ENCODE data around the gene ONECUT2.
"Not testable (repeated sequence)": the region's sequence is repeated elsewhere in the genome, so short reads cannot be mapped to it uniquely, and the experiment has no call there.

ONECUT2 gene

GRCh38 chr18:57434536-57435494, at the start of gene ONECUT2:
TSS of gene ONECUT2 (plus strand) at chr18:57435374. CDS start at chr18:57435717, 343 bp downstream.
- DNase-seq, result peak; percentile 67 to 81

- no peak for DNase-seq
Measured at GRCh38 chr18:57389271-57389670, 45.9 kb upstream of the ONECUT2 start.

- DNase-seq, result no peak
Measured at GRCh38 chr18:57390044-57390443, 45.1 kb upstream of the ONECUT2 start.

DNA sequence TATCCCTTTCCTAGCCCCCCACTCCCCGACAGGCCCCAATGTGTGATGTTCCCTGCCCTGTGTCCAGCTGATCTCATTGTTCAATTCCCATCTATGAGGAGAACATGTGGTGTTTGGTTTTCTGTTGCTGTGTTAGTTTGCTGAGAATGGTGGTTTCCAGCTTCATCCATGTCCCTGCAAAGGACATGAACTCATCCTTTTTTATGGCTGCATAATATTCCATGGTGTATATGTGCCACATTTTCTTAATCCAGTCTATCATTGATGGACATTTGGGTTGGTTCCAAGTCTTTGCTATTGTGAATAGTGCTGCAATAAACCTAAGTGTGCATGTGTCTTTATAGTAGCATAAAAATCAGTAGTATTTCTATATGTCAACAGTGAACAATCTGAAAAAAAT, 40.4 kb upstream of the ONECUT2 start:
- not testable (repeated sequence) for DNase-seq

DNA sequence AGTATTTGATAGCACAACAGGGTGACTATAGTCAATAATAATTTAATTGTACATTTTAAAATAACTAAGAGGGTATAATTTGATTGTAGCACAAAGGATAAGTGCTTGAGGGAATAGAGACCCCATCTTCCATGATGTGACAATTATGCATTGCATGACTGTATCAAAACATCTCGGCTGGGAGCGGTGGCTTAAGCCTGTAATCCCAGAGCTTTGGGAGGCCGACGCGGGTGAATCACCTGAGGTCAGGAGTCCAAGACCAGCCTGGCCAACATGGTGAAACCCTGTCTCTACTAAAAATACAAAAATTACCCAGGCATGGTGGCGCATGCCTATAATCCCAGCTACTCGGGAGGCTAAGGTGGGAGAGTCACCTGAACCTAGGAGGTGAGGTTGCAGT, 38.3 kb upstream of the ONECUT2 start:
- not testable (repeated sequence) for DNase-seq

DNA sequence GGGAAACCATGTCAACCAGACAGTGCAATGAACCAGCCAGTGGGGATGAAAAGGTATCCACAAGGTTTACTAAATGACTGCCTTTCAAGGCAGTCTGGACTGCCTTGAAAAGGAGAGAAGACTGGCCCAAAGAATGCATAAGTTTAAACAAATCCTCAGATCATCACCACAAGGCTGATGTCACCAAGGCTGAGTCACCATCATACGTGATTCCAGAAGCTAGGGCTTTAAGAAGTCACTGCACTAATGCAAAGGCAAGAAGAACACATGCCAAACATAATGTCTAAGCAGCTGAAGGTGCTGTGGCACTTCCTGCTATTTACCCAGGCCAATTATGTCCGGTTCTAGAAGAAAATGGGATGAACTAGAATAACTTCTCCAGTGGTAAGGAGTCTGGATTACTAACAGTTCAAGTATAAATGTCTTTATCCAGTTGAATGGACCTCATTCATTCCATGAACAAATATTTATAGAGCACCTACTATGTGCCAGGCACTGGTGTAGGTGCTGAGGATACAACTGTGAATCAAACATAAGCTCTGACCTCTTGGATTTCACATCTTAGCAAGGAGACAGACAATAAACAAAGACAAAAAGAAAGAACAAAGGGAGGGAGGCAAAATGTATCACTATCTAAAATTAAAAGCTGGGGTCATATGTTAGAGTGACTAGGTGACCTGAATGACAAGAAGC, 37.6 kb upstream of the ONECUT2 start:
- DNase-seq, result no peak

DNA sequence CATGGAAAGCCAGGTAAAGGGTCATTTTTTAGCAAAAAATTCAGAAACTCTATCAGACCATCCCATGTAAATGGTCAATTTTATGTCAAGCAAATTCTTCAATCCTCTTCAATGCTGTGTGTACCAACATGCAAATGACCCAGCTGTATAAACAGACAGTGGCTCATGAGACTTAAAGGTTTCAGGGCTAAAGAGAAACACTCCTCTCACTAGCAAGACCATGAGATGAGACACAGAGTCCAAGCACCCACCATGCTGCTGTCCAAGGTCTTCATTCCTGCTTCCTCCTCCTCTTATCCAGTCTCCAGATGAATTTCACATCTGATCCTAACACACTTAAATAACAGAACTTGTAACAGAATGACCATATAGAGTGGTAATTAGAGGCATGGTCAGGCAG, 30.8 kb upstream of the ONECUT2 start:
- no peak for DNase-seq

DNA sequence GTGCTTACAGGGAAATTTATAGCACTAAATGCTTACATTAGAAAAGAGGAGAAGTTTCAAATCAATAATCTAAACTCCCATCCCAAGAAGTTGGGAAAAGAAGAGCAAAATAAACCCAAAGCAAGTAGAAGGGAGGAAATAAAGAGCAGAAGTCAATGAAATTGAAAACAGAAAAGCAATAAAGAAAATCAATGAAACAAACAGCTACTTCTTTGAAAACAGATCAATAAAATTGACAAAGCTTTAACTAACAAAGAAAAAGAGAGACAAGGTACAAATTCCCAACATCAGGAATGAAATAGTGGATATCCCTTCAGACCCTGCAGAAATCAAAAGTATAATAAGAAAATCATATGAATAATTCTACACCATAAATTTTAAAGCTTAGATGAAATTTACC, 25.5 kb upstream of the ONECUT2 start:
- no peak for DNase-seq

GRCh38 chr18:57410749-57411148, 24.4 kb upstream of the ONECUT2 start:
- DNase-seq, result no peak

GRCh38 chr18:57416542-57416941, 18.6 kb upstream of the ONECUT2 start:
- no peak for DNase-seq

GRCh38 chr18:57422313-57422872, 12.8 kb upstream of the ONECUT2 start:
- no peak for DNase-seq

DNA sequence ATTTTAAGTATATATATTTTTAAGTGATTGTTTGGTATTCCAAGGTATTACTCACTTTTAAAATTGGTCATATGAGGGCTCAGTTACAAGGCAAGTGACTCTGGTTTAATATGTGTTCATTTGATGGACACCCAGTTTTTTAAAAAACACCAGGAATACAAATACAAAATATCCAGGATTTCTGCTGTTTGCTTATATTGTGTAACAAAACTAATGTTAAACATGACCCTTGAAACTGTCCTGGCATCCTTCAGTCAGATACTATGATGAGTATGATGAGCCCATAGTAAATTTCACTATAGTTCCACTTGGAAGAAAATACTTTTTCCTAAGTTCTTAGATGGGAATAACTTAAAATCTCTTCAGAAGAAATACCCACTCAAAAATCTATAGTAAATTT, 11.4 kb upstream of the ONECUT2 start:
- no peak for DNase-seq

- DNase-seq, result no peak
Measured at GRCh38 chr18:57425096-57425495, 10.1 kb upstream of the ONECUT2 start.

GRCh38 chr18:57426187-57426586, 9.0 kb upstream of the ONECUT2 start:
- no peak for DNase-seq

- DNase-seq, result no peak
Measured at GRCh38 chr18:57427429-57428201, 7.6 kb upstream of the ONECUT2 start.

- no peak for DNase-seq
Measured at GRCh38 chr18:57428221-57429150, 6.7 kb upstream of the ONECUT2 start.

- no peak for DNase-seq
Measured at GRCh38 chr18:57429167-57430078, 5.8 kb upstream of the ONECUT2 start.

DNA sequence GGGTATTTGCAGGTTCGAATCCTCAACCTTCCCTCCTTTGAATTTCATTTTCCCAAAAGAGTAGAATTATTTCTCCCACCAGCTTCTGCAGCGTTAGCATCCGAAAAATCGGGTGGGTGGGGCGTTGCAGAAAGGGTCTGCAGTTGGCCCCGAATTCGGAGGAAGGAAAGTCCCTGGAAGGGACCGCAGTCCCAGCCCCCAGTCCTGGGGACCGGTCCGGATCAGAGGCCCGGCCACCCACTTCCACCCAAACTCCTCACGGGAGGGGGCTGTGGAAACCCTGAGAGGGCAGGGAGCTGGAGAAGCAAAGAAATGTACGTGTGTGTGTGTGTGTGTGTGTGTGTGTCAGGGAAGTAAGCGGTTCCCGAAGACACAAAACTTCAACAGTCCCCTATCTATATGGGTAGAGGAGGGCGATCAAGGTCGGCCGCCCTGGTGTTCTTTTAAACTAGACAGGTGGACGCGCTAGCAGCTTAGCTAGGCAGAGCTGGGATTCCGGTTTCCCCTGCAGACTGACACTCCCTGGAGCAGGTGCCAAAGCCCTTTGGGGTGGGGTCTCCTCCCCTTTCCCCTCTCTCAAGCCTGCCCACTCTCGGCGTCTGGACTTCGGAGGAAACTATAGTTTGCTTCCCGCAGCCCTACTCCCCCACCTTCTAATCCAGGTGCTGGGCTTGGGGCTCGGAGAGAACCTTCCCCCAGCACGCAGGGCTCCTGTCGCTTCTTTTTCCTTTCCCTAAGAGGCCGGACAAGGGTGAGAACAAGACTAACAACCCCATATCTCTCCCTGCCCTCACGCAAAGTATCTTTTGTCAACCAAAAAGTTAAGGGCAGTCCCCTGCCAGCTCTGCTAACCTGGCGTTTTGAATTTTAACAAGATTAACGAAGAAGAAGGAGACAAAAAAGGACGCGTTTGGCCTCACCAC, 4.8 kb upstream of the ONECUT2 start:
- DNase-seq, result no peak

DNA sequence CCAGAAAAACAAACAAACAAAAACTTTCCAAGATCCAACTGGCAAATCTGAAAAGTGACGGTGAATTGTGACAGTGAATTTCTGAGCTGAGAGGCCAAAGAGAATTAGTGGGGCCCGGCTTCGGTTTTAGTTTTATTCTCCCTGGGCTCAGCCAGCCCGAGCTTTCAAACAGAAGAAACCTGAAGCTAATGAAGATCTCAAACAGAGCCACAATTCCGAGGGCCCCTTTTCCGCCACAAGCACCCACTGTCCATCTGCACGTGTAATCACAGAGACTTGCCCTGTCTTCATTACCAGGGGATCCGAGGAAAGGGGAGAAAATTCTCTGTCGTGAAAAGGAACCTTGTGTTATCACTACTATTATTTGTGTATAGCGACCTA, 4.2 kb upstream of the ONECUT2 start:
- no peak for DNase-seq
